GM21619 (cell line): Measurements from ENCODE around the gene TNFRSF1B.

Experiments
- ATAC-seq: cut with Tn5 transposase; IDR thresholded peaks from one replicate; pipeline ENCODE4 v1.9.1; 2021; ENCODE audit not compliant: unreplicated experiment

Gene TNFRSF1B

DNA sequence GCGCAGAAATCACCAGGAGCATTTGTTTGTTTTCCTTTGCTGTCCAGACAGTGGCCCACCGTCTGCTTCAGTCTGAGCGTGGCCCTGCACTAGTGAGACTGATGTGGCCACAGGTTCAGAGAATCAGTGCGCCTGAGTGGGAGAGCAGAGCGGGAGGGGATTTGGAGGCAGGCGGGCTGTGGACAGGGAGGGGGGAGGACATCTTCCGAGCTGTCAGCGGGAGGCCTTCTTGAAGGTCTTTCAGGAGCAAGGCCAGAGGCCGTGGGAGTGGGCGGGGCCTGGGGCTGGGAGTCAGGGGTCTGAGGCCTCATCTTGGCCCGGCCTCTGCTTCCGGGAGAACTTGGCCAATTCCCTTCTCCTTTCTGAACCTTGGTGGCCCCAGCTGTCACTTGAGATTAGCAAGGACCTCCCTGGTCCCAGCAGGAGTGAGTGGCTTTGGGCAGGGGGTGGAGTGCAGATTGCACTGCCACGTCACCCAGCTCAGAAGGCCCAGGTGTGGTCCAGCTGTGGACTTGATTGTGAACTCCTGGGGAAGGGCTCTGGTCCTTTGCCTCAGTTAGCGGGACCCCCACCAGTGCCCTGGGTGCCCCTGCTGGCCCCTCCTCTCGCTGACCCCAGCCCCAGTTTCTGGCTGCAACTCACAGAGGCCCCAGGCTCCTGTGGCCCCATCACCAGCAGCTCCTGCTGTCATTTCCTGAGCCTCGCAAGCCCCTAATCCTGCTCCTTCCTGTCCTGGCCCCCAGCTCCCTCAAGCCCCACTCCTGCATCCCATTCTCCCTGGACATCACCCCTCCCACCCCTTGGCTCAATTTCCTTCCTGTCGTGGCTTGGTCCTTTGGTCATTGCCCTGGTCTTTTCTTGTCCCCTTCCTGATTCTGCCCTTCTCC lies 8.4 kb downstream of the TNFRSF1B start:
- no peak for ATAC-seq

DNA sequence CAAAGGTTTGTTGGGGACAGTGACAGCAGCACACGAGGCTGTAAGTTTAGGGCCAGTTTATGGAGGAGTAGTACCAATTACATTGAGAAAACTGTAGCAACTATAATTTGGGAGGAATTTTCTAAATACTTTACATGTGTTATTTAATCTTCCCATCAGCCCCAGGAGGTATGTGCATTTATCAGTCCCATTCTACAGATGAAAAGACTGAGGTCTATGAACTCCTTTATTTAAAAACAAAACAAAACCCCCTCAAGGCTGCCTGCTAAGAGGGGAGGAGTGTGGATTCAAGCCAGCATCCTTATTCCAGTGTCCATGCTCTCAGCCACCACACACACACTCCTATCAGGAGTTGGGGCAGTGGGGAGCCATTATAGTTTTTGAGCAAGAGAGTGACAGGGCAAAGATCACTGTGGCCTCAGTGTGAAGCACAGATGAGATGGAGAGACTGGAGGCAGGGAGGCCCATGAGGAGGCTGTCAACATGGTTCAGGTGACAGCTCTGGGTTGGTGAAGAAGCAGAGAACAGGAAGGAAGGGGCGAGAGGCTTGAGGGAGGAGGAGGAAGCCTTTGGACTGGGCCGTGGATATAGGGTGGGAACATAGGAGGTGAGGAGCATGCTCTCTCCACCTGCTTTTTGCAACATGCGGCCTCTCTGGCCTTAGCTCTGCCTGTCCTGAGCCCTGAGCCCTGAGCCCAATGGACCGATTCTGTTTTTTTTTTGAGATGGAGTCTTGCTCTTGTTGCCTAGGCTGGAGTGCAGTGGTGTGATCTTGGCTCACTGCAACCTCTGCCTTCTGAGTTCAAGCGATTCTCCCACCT lies 9.7 kb downstream of the TNFRSF1B start:
- no peak for ATAC-seq

GRCh38 chr1:12177156-12177998 lies 10.6 kb downstream of the TNFRSF1B start:
- ATAC-seq = no peak

- ATAC-seq = no peak
Measured at GRCh38 chr1:12177999-12178441, 11.2 kb downstream of the TNFRSF1B start.

- ATAC-seq = no peak
Measured at GRCh38 chr1:12178511-12178910, 11.7 kb downstream of the TNFRSF1B start.

GRCh38 chr1:12179111-12179519 lies 12.3 kb downstream of the TNFRSF1B start:
- no peak for ATAC-seq

DNA sequence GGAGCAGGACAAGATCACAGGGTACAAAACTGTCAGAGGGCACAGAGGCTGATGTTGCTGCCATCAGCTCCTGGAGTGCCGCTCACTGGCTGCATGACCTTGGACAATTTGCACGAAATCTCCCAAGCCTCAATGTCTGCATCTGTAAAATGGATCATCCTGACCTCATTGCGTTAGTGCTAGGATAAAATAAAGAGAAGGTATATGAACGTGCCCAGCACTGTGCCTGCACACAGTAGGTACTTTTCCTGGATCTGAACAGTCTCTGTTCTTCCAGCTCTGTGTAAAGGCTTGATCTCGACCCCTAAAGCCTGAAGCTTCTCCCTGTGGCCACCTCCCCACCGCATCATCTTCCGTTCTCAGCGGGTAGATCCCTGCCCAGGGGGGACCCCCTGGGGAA lies 12.9 kb downstream of the TNFRSF1B start:
- ATAC-seq = no peak

DNA sequence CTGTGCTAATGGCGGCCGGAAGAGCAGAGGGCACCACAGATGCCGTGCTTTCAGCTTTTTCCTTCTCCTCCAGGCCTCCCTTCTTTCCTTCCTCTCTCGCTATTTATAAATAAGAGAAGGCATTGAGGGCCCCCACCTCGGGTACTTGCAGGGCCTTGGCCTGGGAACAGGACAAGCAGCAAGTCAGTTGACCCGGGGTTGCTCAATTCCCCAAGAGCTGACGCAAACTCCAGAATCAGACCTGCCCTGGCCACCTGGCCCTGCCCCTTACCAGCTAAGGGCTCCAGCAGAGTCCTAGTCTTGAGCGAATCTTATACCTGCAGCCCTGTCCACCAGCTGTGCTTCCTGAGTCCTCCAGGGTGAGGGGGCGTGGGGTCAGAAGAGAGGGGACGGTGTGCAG lies 13.5 kb downstream of the TNFRSF1B start:
- no peak for ATAC-seq

DNA sequence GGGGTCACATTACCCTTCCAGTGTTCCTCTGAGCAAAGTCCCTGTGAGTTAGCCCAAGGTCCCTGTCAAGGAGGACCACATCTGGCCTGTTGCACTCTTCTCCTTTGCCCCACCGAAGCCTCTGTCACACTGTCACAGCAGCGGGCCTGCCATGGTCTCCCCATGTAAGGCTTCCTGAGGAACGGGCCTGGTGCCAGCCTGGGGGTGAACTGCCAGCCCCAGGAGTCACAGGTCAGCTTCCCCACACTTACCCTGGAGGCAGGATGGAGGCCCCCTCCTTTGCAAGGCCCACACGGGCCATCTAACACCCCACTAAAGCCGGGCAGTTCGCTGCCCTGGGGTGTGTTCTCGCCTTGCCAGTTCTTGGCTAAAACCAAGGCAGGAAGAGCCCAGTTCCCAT lies 14.1 kb downstream of the TNFRSF1B start:
- no peak for ATAC-seq

GRCh38 chr1:12181568-12181967 lies 14.8 kb downstream of the TNFRSF1B start:
- no peak for ATAC-seq

GRCh38 chr1:12182410-12182984 lies 15.7 kb downstream of the TNFRSF1B start:
- no peak for ATAC-seq

- no peak for ATAC-seq
Measured at GRCh38 chr1:12183095-12183794, 16.5 kb downstream of the TNFRSF1B start.

GRCh38 chr1:12184008-12184681 lies 17.4 kb downstream of the TNFRSF1B start:
- no peak for ATAC-seq

- no peak for ATAC-seq
Measured at GRCh38 chr1:12185036-12185917, 18.5 kb downstream of the TNFRSF1B start.

- no peak for ATAC-seq
Measured at GRCh38 chr1:12185918-12186678, 19.3 kb downstream of the TNFRSF1B start.

GRCh38 chr1:12186679-12186985 lies 19.8 kb downstream of the TNFRSF1B start:
- no peak for ATAC-seq

- no peak for ATAC-seq
Measured at GRCh38 chr1:12188115-12188514, 21.3 kb downstream of the TNFRSF1B start.
